ENCODE data around the gene TMEM123. TPM values are rescaled to one million over a fixed set of nuclear protein-coding genes. Genes with fewer than 3 reads are reported as not detected.

TMEM123 gene
- total and polyA plus RNA-seq, 2 of the 13 experiments (the other 11 are each of a cell fraction or from before 2014, with no cell fraction given), result 365 to 2,761 TPM

DNA sequence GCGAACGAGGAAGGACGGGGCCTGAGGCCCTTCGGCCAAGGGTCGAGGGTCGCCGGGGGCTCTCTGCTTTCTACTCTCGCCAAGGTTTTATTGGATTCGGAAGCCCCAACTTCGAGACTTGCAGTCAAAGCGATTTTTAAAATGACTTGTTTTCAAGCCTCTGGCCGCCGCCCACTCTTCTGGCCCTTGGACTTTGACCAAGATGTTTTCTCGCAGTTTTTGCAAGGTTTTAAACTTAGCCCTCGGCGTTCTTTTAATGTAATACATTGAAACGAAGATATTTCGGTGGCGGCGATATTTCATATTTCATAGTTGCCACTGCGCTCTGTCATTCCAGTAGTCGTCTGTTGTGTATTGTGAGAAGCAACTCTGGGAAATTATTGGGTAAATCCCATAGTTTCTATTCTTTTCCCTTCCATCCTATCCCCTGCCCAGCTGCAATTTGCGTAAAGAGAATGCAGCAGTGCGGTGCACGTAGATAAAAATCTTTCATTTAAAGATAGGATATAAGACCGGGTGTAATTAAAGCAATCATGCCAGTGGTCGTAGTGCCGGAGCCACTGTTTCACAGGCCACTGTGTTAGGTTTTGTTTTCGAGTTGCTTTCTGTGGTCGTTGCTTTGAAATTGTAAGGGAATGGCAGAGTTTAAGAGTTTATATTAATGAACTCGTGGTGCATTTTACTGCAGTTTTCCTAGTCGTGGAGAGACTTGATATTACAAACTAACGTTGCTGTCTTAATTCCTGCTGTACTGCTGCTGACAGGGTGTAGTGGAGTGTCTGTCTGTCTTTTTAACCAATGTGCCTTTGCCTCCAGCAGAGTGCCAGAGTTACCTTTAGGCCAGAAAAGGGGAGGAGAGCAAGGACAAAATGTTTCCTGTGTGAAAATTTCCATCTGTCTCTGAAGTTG, 104.8 kb downstream of the TMEM123 start (continued):
- TF ChIP-seq, protein P1, sequence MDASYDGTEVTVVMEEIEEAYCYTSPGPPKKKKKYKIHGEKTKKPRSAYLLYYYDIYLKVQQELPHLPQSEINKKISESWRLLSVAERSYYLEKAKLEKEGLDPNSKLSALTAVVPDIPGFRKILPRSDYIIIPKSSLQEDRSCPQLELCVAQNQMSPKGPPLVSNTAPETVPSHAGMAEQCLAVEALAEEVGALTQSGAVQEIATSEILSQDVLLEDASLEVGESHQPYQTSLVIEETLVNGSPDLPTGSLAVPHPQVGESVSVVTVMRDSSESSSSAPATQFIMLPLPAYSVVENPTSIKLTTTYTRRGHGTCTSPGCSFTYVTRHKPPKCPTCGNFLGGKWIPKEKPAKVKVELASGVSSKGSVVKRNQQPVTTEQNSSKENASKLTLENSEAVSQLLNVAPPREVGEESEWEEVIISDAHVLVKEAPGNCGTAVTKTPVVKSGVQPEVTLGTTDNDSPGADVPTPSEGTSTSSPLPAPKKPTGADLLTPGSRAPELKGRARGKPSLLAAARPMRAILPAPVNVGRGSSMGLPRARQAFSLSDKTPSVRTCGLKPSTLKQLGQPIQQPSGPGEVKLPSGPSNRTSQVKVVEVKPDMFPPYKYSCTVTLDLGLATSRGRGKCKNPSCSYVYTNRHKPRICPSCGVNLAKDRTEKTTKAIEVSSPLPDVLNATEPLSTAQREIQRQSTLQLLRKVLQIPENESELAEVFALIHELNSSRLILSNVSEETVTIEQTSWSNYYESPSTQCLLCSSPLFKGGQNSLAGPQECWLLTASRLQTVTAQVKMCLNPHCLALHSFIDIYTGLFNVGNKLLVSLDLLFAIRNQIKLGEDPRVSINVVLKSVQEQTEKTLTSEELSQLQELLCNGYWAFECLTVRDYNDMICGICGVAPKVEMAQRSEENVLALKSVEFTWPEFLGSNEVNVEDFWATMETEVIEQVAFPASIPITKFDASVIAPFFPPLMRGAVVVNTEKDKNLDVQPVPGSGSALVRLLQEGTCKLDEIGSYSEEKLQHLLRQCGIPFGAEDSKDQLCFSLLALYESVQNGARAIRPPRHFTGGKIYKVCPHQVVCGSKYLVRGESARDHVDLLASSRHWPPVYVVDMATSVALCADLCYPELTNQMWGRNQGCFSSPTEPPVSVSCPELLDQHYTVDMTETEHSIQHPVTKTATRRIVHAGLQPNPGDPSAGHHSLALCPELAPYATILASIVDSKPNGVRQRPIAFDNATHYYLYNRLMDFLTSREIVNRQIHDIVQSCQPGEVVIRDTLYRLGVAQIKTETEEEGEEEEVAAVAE (CRISPR knock-in tag; IDR thresholded peaks at IDR 0.05; ENCODE audit: borderline replicate concordance), result no peak
- no peak for TF ChIP-seq ZNF121 (CRISPR knock-in tag; IDR thresholded peaks at IDR 0.05)
- TF ChIP-seq NCOA1 (CRISPR knock-in tag; IDR thresholded peaks at IDR 0.05), result no peak
- no peak for TF ChIP-seq ZNF34 (CRISPR knock-in tag; IDR thresholded peaks at IDR 0.05; ENCODE audit: borderline replicate concordance)
- no peak for TF ChIP-seq ZNF207 (IDR thresholded peaks at IDR 0.05; ENCODE audit: borderline replicate concordance)
- peak; percentile 3; the same call in 1 of the 2 replicates for TF ChIP-seq DMAP1 (CRISPR knock-in tag; IDR thresholded peaks at IDR 0.05)
- TF ChIP-seq KLF6 (CRISPR knock-in tag; IDR thresholded peaks at IDR 0.05), result 0 out of 2 replicates have a peak, but pooled peaks have one; percentile 44
- TF ChIP-seq, protein P2, sequence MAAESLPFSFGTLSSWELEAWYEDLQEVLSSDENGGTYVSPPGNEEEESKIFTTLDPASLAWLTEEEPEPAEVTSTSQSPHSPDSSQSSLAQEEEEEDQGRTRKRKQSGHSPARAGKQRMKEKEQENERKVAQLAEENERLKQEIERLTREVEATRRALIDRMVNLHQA (CRISPR knock-in tag; IDR thresholded peaks at IDR 0.05), result no peak
- TF ChIP-seq HDAC1 (CRISPR knock-in tag; IDR thresholded peaks at IDR 0.05), result no peak
- no peak for TF ChIP-seq ZNF260 (CRISPR knock-in tag; IDR thresholded peaks at IDR 0.05; ENCODE audit: borderline replicate concordance, low read depth)
- TF ChIP-seq, protein P3, sequence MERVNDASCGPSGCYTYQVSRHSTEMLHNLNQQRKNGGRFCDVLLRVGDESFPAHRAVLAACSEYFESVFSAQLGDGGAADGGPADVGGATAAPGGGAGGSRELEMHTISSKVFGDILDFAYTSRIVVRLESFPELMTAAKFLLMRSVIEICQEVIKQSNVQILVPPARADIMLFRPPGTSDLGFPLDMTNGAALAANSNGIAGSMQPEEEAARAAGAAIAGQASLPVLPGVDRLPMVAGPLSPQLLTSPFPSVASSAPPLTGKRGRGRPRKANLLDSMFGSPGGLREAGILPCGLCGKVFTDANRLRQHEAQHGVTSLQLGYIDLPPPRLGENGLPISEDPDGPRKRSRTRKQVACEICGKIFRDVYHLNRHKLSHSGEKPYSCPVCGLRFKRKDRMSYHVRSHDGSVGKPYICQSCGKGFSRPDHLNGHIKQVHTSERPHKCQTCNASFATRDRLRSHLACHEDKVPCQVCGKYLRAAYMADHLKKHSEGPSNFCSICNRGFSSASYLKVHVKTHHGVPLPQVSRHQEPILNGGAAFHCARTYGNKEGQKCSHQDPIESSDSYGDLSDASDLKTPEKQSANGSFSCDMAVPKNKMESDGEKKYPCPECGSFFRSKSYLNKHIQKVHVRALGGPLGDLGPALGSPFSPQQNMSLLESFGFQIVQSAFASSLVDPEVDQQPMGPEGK (CRISPR knock-in tag; IDR thresholded peaks at IDR 0.05), result peak; percentile 76; the same call in 1 of the 2 replicates
- no peak for TF ChIP-seq ZNF75D (CRISPR knock-in tag; IDR thresholded peaks at IDR 0.05; ENCODE audit: borderline replicate concordance)
- TF ChIP-seq, protein P4, sequence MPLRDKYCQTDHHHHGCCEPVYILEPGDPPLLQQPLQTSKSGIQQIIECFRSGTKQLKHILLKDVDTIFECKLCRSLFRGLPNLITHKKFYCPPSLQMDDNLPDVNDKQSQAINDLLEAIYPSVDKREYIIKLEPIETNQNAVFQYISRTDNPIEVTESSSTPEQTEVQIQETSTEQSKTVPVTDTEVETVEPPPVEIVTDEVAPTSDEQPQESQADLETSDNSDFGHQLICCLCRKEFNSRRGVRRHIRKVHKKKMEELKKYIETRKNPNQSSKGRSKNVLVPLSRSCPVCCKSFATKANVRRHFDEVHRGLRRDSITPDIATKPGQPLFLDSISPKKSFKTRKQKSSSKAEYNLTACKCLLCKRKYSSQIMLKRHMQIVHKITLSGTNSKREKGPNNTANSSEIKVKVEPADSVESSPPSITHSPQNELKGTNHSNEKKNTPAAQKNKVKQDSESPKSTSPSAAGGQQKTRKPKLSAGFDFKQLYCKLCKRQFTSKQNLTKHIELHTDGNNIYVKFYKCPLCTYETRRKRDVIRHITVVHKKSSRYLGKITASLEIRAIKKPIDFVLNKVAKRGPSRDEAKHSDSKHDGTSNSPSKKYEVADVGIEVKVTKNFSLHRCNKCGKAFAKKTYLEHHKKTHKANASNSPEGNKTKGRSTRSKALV (CRISPR knock-in tag; IDR thresholded peaks at IDR 0.05), result no peak
- TF ChIP-seq NFE2L2 (IDR thresholded peaks at IDR 0.05; ENCODE audit: low read length), result no peak
- TF ChIP-seq NFYC (CRISPR knock-in tag; IDR thresholded peaks at IDR 0.05), result no peak
- TF ChIP-seq TGIF2 (CRISPR knock-in tag; IDR thresholded peaks at IDR 0.05), result no peak
- TF ChIP-seq, protein P5, sequence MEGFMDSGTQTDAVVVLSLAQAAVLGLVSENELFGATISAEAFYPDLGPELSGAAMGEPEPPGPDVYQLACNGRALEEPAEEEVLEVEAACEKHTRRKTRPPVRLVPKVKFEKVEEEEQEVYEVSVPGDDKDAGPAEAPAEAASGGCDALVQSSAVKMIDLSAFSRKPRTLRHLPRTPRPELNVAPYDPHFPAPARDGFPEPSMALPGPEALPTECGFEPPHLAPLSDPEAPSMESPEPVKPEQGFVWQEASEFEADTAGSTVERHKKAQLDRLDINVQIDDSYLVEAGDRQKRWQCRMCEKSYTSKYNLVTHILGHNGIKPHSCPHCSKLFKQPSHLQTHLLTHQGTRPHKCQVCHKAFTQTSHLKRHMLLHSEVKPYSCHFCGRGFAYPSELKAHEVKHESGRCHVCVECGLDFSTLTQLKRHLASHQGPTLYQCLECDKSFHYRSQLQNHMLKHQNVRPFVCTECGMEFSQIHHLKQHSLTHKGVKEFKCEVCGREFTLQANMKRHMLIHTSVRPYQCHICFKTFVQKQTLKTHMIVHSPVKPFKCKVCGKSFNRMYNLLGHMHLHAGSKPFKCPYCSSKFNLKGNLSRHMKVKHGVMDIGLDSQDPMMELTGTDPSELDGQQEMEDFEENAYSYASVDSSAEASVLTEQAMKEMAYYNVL (CRISPR knock-in tag; IDR thresholded peaks at IDR 0.05; ENCODE audit: borderline replicate concordance), result peak; percentile 5; the same call in 1 of the 2 replicates
- TF ChIP-seq TCF7L2 (IDR thresholded peaks at IDR 0.05; ENCODE audit: low read depth, low read length), result no peak

All from HepG2 (cell line).